Activated T-helper 1 cell treated with Interleukin-2 at 50 U/mL for 16 hours (primary cell): ENCODE measurements around the gene PDE8B.

Source experiments
- DNase-seq: peaks from one replicate; pipeline ENCODE4 v3.0.0-alpha.2; 2020; ENCODE audit warnings: low read depth

The PDE8B gene

DNA sequence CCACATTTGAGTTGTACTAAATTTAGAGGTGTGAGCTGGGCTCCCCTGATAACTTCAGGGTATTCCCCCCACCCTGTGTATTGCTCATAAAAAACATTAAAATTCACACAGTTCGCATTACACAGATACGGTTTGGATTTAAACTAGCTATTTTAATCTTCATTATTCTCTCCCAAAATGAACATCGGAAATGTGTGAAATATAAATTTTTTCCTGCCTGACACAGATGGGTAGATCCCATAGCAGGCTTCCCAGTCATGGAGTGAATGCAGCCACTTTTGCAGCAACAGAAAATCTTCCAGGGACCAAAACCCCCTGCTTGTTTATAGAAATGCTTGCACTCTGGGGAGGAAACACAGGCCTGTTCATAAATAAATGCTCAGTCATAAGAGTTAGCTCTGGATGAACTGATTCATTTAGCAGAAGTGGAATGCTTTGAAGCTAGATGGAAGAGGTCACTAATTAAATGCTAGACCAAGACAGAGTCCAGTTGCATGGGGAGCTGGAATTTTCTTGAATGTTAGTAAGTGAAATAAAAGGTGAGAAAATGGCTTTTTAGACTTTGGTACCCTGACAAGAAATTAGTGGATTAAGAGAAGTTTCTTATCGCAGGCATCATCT is 115.6 kb downstream of the PDE8B start:
- no peak for DNase-seq

DNA sequence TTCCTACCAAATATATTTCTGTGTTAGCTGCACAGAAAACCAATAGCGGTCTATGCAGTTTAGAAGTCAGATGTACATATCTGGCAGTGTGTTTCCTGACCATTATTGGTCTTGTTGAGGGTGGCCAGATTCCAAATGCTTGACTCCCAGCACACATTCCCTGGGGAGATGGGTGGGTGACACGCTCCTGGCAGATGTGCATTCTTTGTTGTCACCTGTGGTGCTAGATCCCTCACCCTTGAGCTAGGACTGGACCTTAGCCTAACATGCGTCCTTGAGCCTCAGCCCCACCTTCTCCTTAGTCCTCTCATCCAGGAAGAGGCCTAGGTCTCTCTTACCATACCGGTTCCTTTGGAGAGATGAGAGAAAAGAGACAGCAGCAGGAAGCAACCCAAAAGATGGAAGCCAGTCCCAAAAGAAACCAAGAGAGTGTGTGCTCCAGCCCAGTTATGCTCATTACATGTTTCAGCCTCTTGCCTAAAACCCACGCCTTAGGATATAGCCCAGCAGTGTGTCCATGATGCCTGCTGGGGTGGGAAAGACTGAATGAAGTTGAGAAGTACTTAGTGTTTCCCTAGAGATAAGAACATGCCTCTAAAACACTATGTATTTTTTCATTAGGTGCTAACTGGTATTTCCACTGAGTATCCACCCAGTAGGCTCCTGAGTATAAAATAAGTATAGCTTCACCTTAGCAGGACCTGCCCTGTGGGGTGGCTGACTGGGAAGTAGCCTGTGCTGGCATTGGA is 116.7 kb downstream of the PDE8B start:
- DNase-seq = no peak

- DNase-seq = no peak
Measured at GRCh38 chr5:77328930-77329647, 118.6 kb downstream of the PDE8B start.

- no peak for DNase-seq
Measured at GRCh38 chr5:77329664-77330430, 119.4 kb downstream of the PDE8B start.

GRCh38 chr5:77333036-77333435 is 122.6 kb downstream of the PDE8B start:
- no peak for DNase-seq

- DNase-seq = no peak
Measured at GRCh38 chr5:77333451-77334123, 123.1 kb downstream of the PDE8B start.

DNA sequence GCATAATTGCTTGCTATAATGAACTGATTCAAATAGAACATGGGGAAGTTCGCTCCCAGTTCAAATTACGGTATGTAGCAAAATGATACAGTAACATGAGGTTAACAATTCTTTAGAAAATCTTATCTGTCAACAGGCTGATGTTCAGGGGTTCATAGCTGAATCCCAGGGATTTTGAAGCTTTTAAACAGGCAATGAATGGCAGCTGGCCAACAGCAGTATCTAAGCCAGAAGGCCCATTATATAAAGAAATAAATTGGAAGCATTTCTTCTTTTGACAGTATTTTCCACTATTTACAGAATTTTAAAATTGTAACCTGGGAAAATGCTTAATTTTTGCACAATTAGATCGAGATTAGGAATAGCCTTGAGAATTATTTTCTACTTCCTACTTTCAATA is 126.8 kb downstream of the PDE8B start:
- no peak for DNase-seq

- no peak for DNase-seq
Measured at GRCh38 chr5:77337686-77338085, 127.2 kb downstream of the PDE8B start.

DNA sequence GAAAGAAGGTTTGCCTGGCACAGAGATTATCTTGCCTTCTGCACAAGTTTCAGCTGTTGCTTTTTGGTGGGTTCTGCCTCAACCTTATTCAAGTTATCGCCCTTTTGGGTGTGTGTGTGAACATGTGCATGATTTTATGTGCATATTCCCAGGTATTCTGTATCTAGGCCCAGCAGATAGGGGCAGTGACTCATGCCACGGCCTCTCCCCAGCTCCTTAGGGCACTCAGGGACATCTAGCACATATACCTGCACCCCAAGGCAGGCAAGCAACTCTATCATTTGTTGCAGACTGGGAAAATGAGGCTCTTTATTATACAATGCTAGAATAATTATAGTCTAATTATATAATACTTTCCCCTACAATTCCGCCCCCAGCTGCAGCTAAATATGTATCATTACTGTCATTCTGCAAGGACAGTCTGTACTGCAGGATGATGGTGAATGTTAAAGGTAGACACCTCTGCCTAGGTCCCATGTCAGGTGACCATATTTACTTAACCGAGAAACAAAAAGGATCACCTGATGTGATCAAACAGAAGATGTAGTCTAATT is 128.9 kb downstream of the PDE8B start:
- DNase-seq = no peak

DNA sequence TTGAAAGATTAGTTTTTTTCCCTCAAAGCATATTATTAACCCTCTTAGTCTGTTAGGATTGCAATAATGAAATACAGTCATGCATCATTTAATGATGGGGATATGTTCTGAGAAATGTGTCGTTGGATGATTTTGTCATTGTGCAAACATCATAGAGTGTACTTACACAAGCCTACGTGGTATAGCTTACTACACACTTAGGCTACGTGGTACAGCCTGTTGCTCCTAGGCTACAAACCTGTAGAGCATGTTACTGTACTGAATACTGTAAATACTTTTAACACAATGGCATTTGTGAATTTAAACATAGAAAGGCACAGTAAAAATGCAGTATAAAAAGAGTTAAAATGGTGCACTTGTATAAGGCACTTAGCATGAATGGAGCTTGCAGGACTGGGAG is 132.7 kb downstream of the PDE8B start:
- DNase-seq = no peak

DNA sequence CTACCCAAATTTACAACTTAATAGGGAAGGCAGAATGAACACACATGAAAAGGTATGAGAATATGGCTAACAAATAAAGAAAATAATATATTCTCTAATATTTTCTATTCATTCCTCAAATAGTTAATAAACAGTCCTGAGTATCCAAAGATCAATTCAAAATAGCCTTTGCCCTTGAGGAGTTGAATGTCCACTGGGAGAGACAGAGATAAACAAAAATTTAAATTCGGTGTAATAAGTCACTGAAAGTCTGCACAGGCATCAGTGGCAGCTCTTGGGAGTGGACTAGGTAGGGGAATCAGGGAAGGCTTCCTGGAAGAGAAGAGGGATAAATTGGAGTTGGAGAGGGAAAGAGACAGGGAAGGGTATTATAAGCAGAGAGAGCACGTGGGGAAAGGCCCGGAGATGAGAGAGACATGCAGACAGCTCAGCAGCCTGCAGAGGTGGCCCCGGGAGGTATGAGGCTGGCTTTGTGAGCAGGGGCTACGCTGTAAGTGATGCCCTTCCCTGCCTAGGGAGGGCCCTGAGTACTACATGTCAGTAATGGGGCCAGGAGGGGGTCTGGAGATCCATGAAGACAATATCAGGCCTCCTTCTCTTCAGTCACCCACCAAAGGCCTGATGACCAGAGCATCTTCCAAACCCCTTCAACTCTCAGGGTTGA is 137.1 kb downstream of the PDE8B start:
- DNase-seq = no peak

DNA sequence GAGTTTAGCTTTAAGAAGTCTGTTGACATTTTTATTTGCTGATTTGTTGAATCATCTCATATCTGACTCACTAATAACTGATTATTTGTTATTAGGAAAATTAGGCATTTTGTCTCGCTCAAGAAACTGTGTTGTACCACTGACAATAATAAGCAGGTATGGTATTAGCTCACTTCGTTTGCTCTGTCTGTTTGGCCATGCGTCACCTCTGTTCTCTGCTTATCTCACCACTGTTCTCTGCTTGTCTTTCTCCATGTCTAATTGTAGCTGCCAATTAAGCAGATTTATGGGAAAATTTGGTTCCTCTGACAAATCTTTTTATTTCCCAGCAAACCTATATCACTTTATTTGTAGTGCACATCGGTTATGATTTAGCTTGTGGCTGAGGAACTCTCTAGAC is 142.8 kb downstream of the PDE8B start:
- DNase-seq = no peak

GRCh38 chr5:77354454-77354853 is 144.0 kb downstream of the PDE8B start:
- DNase-seq = no peak

DNA sequence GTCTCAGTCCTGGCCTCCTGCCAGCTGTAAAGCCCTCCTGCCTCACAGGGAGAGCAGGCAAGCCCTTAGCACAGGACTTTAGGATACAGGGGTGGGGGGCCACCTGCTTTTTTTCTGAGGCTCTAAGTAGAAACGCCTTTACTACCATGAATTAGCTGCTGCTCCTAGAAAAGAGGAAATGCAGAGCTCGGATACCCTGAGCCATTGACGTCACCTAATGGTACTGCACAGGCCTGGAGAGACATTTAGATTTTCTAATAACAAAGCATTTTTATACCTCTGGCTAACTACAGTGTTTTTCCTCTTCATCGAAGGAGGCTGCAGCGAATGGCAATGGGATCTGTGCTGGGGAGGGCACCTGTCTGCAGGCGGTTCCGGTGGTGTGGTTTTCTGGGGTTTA is 144.6 kb downstream of the PDE8B start:
- no peak for DNase-seq

GRCh38 chr5:77355751-77356150 is 145.3 kb downstream of the PDE8B start:
- no peak for DNase-seq

GRCh38 chr5:77356740-77357139 is 146.3 kb downstream of the PDE8B start:
- no peak for DNase-seq

DNA sequence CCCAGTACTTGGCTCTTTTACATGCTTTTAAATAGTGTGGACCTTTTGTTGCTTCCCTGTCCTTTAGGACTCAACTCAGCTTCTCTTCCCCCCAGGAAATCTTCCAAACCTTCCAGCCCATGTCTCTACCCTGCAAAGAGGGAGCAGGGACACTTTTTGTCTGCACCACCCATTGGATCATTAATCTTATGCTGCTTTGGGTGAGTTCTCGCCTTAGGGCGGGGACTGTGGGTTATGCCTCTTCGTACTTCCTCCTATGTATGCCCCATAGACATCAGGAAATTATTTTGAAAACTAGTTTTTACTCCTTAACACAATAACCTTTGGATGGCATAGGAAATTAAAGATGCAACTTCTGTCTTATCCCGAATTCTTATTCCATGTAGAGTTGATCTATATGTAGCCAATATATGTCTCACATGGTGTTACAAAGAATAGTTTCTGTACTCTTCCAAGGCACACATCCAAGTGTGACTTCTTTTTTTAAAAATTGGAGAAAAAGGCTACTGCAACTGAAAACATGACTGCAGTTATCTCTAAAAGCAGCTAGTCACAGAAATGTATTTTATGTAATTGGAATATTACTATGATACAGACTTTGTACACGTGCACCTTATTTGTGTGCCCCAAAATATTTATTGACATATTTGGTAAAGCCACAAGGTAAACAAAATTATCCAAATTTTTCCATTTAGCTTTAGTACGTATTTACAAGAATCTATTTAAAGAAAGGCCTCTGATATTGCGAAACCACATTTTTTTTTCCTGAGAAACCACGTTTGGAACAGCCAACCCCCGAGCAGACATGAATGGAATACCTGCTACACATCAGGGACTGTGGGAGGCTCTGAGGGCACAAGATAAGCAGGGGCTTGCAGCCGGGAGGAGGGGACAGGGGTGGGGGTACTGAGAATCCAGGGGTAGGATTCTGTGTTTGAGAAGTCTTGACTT is 148.1 kb downstream of the PDE8B start:
- no peak for DNase-seq

DNA sequence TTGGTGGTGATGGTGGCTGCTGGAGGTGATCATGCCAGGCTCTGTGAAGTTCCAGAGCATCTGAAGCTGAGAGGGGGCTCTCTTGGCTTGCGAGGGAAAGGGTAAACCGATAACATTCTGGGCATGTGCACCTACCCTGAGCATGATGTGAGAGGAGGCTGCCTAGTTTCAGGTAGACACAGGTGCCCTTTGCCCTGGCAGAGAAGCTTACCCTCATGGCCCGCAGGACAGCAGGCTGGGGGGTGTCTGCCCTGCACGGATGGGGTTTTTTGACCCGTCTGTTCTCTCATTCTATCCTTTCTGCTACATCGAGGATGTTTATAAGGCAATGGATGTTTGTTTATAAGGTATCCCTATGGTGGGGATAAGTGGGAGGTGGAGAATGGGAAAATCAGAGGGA is 148.8 kb downstream of the PDE8B start:
- no peak for DNase-seq

- DNase-seq = no peak
Measured at GRCh38 chr5:77360381-77360780, 149.9 kb downstream of the PDE8B start.

DNA sequence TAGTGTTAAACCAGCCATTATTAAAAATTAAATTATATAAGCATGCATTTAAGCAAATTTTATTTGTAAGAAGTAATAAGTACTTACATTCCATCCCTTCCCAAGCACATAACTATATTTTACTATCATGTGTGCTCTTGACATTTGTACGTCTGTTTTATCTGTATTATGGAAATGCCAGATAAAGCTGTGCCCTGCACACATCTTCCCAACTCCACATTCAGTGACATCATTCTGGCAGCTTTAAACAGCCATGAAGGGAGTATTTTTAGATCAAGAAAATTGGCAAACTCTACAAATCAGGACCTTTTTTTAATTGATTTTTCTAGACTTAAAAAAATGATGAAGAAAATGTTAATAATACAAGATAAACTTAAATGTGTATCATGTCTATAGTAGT is 150.5 kb downstream of the PDE8B start:
- DNase-seq = no peak
